H1 (cell line): ENCODE results near the gene MYLIP. TPM values are rescaled to one million over a fixed set of nuclear protein-coding genes. Genes with fewer than 3 reads are reported as not detected.

Experiments used
- CHD1 ChIP-seq: IDR thresholded peaks from 2 replicates; pipeline ENCODE4 v1.6.1; 2012; ENCODE audit warnings: low read depth, low read length, improper control_type of control experiment
- NANOG ChIP-seq: IDR thresholded peaks from 2 replicates; pipeline ENCODE4 v1.6.1; 2011; ENCODE audit warnings: low read length, low read depth, mild to moderate bottlenecking, inconsistent platforms; ENCODE audit not compliant: insufficient read depth, poor library complexity, severe bottlenecking
- SP2 ChIP-seq: IDR thresholded peaks from 2 replicates; pipeline ENCODE4 v1.6.1; 2012; ENCODE audit warnings: mild to moderate bottlenecking, low read length, inconsistent platforms
- polyA plus RNA-seq, 7 experiments: library from polyadenylated mRNA; depleted of rRNA in 3 of 7; stranded (reverse) in 5 of 7; unstranded in 2 of 7; fragments of >200 nt in 5 of 7; fragments of 200-250 nt in 2 of 7; gene quantifications; 1 replicate in 5 of 7; 2 replicates in 1 of 7; 4 replicates in 1 of 7; pipeline versions ENCODE4 v1.2.1 to v1.2.3, GENCODE V29; 2011 to 2013; ENCODE audit warnings: missing spikeins in 2 of 7, mixed read lengths in 2 of 7
- total RNA-seq: library from RNA; stranded (reverse); fragmentation: NEBNext Ultra II Directional; extraction: Animal tissue kit (Norgen Biotek cat#: 25700); gene quantifications from 2 replicates; pipeline ENCODE4 v1.2.1, GENCODE V29; 2021

MYLIP gene
- total and polyA plus RNA-seq, 2 of the 8 experiments (the other 6 are each of a cell fraction or from before 2014, with no cell fraction given): 21.1 to 26.9 TPM

DNA sequence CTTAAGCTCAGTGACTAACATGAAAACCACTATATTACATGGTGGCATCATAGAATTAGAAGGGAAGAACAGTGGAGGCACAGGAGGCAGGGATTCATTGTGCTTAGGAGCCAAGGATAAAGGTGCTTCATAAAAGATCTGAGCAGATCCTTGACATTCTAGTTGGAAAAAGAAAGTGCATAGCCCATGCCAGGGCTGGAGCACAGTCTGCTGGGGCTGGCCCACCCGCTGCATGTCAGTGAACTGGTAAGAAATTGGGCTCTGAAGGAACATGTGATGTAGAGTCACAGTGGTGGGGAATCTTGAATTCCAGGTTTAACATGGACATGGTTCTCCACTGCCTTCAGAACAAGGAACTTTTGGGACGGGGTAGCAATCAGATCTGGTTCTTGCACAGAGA lies 20.4 kb downstream of the MYLIP start (continued):
- TF ChIP-seq CHD1 (no peak), SP2 (no peak), NANOG (no peak)
- TF ChIP-seq, all 59 proteins: peak for 0
